HG03045 (cell line): ENCODE measurements around the gene IP6K1.
"Not testable (repeated sequence)": the region's sequence is repeated elsewhere in the genome, so short reads cannot be mapped to it uniquely, and the experiment has no call there.

Experiments
- ATAC-seq: cut with Tn5 transposase; IDR thresholded peaks from one replicate; pipeline ENCODE4 v1.9.1; 2021; ENCODE audit warnings: mild to moderate bottlenecking, moderate library complexity; ENCODE audit not compliant: unreplicated experiment

Gene IP6K1

DNA sequence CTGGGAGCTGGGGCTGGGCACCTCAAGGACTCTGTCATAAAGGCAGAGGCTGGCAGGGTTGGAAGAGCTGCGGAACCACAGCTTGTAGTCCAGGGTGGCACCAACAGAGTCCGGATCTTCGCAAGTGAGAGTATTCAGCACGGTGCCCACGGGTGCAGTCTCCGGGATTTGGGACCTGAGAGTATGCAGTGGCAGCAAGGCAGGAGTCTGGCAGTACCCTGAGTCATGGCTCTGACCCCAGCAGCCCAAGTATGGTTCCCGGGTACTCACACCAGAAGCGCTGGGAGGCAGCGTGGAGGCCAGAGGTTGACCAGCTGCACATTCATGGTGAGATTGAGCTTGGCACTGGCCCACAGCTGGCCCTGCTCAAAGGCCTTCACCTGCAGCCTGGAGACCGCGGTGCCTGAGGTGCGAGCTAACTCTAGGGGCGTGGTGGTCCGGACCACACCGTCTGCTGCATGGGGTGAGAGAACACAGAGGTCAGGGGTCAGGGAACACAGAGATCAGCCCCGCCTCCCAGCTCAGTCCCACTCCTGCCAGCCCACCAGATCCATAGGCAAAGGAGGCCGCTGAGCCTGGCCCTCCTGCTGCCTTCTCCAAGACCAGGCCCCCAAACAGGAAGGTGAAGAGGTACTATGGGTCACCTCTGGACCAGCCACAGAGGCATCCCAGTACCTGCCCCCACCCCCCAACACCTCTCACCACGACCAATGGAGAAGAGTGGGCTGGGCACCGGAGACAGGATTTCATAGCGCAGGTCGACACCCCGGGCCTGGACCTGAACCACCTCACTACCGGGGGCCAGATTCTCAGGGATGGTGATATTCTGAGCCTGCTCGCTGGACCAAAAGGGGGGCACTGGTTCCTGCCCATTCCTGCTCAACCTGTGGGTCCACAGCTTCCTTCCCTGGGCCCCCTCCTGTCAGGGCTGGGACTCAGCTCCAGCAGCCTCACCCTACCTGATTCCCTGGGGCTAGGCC is 8.9 kb upstream of the IP6K1 start:
- no peak for ATAC-seq

DNA sequence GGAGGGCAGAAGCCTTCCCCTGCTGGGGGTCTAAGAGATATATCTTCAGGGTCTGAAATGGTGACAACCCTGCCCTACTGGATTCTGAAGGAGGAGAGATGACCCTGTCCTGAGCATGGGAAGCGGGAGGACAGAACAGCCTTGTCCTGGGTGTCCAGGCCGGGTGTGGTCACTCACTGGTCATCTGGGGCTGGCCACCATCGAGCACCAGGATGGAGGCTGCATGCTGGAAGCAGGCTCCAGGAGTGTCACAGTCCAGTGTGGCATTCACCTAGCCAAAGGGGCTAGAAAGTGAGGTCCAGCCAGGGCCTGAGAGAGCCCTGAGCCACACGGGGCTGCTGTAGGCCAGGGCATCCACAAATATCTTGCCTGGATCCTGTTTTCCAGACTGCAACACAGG is 8.1 kb upstream of the IP6K1 start:
- no peak for ATAC-seq

DNA sequence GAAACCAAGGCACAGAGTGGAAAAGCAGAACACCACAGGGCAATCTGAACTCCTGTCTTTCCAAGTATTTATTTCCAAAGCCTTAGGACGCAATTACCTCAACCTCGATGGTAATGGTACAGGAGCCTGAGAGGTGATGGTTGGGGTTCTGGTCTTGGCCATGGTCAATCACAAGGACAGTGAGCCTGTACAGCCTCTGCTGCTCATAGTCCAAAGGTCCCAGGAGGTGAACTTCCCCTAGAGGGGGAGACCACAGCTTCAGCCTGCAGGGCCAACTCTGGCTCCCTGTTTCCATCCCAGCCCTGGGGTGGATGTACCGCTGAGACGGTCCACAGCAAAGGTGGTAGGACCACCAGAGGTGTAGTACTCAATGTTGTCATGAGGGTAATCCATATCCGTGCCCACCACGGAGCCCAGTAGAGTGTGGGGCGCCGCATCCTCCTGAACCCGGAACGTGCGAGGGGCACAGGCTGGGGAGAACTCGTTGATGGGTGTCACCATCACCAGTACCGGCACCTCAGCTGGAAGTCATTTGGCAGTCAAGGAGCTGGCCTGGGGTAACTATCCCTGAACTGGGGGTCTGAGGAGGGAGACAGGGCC is 7.2 kb upstream of the IP6K1 start:
- no peak for ATAC-seq

DNA sequence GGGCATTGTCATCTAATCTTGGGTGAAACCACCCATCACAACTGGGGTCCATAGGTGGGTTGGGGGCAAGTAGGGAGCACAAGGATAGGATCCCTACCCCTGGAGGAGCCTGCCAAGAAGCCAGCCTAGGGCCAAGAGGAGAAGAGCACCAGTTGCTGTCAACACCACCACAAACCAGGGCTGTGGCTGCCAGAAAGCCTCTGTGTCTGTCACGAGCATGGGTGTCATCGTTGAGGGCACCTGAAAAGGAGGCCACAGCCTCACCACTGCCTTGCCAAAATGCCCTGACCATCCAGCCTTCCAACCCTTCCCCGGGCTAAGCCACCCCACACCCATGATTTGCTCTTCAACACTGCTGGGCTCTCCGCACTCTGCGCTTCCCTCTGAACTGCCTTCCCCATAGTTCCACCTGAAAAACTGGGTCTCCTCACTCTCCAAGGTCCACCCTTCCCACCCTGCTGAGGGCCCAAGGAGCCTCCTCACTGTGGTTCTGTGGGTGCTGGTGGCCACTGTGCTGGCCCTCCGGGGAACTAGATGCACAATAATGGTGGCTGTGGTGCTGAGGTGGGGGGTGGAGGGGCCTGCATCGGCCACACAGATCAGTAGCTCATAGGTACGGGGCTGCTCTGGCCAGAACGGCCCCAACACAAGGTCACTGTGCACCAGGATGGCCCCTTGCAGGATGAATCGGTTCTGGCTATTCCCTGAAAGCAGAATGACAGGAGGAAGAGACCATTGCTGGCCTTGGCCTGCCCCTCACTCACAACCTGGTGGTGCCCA is 6.2 kb upstream of the IP6K1 start:
- no peak for ATAC-seq

DNA sequence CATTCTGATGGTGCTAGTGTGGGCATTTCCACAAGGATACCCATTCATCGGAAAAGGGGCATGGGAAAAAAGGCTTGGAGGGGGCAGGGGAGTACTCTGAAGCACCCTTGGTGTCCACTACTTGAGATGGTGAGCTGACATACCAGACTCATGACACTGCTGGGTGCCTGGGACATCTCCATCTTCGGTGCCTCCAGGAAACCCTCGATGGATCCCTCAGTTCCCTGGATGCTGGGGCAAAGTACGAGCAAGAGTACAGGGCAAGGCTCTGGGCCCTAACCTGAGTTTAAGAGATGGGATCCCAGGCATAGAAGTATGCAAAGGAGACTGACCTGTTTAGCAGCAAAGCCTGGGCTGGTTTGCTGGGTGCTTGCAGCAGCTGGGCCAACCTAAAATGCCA is 5.2 kb upstream of the IP6K1 start:
- ATAC-seq: no peak

DNA sequence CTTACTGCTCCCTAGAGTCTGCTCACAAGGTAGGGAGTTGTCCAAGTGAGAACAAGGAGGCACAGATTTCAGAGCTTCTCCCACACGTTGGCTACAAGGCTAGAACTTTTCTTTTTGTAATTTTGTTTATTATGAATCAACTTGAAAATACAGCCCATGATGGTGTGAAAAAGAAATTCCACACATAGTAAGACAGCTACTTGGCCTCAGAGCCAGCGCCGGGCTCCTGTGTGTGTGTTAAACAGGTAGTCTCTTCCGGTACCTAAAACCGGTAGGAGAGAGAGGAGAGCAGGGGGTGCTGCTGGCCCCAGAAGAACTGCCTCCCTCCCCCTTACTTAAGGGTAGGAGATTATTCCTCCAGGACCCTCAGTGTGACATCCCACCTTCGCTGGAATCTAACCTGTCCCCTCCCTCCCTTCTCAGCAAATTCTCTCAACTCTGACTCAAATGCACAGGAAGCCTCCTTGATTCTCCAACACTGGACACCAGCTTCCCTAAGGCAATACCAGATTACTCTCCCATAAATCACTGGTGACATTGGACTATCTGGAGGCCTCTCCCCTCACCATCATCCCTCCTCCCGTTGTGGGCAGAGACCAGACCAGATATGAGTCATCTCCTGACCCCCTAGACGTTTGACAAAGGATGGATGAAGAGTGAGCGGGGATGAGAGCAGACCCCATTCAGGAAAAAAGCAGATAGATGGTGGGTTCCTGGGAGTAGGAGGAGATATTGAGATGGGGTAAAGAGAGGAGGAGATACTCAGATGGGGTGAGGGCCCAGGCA is 4.5 kb upstream of the IP6K1 start:
- ATAC-seq: no peak

DNA sequence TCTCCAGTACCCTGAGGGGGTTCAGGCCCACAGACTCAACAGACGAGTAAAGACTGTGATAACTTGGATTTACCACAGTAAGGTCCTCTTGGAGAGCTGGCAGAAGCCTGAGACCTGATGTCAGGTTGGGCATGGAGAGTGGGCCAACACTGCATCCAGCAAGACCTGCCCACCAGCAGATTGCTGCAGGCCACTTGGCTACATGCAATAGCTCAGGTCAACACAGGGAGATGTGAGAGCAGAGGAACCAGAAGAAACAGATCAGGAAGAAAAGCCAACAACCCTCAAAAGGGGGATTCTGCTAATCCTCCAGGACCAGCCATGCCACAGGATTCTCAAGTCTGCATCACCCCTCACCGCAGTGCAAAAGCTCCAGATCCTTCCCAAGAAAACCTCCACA is 1.7 kb upstream of the IP6K1 start:
- ATAC-seq: no peak

DNA sequence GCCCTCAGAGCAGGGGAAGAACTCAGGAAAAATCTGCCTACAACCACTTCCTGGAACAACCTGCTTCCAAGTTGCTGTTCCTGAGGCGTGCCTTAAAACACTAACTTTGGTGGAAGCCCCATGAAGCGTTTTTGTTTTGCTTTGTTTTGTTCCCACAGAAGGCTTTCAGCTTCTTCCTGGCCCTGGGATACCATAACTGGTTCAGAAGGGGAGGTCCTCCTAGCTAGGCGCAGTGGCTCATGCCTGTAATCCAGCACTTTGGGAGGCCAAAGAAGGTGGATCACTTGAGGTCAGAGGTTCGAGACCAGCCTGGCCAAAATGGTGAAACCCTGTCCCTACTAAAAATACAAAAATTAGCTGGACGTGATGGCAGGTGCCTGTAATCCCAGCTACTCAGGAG is 1.2 kb upstream of the IP6K1 start:
- no peak for ATAC-seq

DNA sequence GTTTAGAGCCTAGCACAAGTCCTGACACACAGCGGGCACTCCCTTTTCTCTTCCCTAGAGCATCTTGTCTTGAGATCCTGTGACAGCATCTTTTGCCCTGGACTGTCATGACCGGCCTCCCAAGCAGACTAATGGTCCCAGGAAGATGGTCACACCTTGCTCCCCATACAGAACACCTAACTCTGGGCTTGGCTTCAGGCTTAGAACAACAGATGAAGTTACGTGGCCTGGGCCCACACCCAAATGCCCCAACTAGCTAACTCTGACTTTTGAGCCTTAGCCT is 781 bp upstream of the IP6K1 start:
- no peak for ATAC-seq

DNA sequence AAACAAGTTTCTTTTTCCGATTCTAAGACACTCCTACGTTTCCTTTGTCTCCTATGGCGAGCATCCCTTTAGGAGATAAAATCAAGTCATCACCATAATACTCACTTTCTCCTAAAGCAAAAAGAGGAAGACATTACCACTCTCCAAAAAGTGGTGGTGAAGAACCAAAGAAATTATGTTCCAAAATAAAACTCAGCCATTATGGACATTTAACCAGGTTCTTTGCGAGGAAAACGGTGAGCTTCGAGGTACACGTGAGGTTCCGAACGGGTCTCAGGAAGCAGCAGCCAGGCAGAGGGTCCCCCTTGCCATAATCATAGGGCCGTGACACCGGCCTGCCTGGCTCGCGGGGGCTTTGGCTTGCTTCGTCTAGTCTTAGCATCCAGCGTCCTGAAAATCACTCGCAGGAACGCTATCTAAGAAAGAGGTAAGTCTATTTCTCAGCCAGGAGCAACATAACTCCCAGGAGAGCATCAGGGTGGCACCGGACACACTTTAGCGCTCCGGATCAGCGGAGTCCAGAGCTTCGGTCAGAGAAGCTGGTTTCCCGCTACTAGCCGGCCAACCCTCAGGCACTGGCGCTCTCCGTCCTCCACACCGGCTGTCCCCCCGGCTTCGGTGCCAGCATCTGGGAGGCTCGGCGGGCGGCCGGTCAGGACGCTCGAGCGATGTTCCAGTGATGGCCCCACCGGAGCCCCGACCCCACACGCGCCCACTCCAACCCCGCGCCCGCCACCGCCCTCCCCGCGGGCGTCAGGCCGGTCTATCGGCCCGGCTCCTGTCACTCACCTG is 581 bp downstream of the IP6K1 start:
- ATAC-seq: peak; percentile 39

DNA sequence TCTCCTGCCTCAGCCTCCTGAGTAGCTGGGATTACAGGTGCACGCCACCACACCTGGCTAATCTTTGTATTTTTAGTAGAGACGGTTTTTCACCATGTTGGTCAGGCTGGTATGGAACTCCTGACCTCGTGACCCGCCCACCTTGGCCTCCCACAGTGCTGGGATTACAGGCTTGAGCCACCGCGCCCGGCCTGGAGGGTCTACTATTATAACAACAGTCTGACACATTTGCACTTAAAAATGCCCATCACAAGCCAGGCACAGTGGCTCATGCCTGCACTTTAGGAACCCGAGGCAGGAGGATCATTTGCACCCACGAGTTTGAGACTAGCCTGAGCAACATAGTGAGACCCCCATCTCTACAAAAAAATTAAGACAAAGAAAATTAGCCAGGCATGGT is 4.1 kb downstream of the IP6K1 start:
- not testable (repeated sequence) for ATAC-seq

DNA sequence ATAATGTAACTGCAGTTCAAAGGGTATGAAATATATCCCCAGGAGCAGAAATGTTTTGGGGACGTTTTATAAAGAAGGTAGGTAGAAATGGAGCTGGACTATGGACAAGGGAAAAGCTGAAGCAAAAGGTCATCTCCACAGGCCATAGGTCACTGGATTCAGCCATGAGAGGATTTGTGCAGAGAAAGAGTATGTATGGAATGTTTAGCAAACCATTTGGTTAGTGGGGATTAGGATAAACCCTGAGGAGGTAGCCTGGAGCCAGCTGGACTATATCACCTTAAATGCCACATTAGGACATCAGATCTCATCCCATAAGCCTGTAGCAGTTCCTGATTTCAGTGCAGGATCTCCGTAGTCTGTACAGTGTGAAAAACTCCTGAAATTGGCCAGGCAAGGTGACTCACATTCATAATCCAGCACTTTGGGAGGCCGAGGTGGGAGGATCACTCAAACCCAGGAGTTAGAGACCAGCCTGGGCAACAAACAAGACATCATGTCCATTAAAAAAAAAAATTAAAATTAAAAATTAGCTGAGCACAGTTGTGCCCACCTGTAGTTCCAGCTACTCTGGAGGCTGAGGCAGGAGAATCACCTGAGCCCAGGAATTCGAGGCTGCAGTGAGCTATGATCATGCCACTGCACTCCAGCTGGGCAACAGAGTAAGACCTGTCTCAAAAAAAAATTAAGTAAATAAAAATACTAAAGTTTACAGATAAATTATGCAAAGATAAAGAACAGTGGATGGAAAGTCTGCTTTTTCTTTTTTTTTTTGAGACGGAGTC is 4.7 kb downstream of the IP6K1 start:
- ATAC-seq: no peak

DNA sequence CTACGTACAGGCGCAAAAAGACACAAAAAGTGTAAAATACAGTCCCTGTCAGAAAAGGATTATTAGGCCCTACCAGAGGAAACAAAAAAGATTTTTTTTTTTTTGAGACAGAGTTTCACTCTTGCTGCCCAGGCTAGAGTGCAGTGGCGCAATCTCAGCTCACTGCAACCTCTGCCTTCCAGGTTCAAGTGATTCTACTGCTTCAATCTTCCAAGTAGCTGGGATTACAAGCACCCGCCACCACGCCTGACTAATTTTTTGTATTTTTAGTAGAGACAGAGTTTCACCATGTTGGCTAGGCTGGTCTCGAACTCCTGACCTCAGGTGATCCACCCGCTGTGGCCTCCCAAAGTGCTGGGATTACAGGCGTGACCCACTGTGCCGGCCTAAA is 5.4 kb downstream of the IP6K1 start:
- not testable (repeated sequence) for ATAC-seq

DNA sequence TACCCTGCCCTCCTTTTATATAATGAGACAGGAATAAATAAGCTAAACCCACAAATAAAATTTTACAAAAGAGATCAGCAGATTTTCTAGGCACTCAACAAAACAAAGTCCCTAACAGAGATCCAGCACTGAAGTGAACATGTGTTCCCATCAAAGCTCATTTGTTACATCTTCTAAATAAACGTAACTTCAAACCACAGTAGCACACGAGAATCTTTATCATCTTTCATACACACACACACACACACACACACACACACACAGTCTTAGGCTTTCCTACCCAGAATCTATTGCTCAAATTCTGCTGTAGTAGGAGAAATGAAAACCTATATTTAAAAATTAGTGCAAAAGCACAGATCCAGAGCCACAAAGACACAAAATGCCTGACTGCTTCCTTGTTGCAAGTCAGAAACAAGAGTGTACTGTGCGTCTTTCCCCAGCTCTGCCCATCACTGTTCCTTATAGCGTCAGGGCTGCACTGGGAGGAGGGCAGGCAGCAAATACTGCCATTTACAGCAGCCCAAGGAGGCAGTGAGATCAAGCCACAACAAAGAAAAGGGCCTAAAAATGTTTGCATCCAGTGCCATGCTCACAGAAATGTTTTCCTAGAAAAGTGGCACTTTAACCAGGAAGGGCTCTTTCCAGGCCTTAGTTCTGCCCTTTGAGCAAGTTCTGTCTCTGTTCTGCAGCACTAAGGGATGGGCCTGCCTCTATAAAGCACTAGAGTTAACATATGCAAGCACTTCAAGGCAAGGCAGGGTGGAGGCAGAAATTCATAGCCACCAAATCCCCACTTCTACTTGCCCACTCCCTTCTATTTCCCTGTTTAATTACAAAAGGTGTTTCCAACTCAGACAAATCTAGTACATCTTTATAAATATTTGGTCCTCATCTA is 6.0 kb downstream of the IP6K1 start:
- no peak for ATAC-seq

DNA sequence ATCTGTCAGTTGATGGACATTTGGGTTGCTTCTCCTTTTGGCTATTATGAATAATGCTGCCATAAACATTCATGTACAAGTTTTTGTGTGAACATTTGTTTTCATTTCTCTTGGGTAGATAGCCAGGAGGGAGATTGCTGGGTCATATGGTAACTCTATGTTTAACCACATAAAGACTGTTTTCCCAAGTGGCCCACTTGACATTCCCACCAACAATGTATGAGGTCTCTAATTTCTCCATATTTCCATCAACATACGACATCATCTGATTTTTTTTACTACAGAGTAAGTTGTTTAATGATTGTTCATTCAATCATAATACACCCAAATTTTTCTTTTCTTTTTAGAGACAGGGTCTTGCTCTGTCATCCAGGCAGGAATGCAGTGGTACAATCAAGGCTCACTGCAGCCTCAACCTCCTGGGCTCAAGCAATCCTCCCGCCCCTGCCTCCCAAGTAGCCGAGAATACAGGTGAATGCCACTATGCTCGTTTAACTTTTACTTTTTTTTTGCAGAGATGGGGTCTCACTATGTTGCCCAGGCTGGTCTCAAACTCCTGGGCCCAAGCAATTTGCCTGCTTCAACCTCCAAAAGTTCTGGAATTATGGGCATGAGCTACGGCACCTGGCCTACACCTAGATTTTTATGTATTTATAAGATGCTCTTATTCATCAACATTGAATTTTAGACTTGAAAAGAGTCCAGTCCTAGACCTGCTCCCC is 6.8 kb downstream of the IP6K1 start:
- no peak for ATAC-seq

DNA sequence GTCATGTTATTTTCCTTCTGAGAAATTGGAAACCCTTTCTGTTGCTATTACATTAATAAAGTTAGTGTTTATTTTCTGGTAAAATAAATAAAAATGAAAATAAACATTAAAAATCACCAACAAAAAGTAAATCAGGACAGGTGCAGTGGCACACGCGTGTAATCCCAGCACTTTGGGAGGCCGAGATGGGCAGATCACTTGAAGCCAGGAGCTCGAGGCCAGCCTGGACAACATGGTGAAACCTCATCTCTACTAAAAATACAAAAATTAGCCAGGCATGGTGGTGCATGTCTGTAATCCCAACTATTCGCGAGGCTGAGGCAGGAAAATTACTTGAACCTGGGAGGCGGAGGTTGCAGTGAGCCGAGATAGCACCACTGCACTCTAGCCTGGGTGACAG is 10.2 kb downstream of the IP6K1 start:
- not testable (repeated sequence) for ATAC-seq

DNA sequence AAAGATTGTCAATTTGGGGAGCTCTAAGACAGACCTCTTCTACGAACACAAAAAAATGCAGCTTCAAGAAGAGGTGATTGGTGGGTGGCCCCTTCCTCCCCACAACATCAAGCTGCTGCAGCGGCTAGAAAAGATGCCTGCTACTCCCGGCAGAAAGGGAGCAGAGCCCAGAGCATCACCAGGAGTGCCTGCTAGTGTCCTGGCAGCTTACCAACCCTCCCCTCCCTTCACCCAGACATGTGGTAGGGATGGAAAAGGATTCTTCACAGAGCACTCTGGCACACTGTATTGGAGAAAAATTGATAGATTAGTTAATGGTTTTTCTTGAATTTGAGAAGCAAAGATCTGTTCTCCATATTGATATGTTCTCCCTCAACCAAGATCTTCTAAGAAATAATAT is 10.8 kb downstream of the IP6K1 start:
- ATAC-seq: no peak

DNA sequence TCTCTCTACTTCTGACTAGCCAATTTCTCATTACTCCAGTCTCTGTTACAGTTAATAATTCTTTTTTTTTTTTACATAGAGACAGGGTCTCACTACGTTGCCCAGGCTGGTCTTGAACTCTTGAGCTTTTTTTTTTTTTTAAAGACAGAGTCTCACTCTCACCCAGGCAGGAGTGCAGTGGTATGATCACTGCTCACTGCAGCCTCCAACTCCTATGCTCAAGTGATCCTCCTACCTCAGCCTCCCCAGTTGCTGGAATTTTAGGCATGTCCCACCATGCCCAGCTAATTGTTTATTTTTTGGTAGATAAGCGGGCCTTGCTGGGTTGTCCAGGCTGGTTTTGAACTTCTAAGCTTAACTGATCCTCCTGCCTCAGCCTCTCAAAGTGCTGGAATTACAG is 13.6 kb downstream of the IP6K1 start:
- ATAC-seq: no peak
